Activated CD4-positive, alpha-beta memory T cell treated with anti-CD3 and anti-CD28 coated beads for 36 hours (primary cell): ENCODE measurements around the gene CERS5. TPM values are rescaled to one million over a fixed set of nuclear protein-coding genes. Genes with fewer than 3 reads are reported as not detected.
A peak's percentile ranks its signal among the peaks of the same experiment; 100 is the strongest.

ENCODE experiments used
- CTCF ChIA-PET: fragments of 350-600 bp; sonication (Branson Sonifier 250); formaldehyde crosslinking; loops from one replicate; lab custom pipeline; 2021; ENCODE audit warnings: antibody characterized with exemption, inconsistent platforms; lab: Charles Lee
- POLR2A ChIA-PET: fragments of 350-600 bp; sonication (Branson Sonifier 250); formaldehyde crosslinking; loops from one replicate; lab custom pipeline; 2021; ENCODE audit warnings: antibody characterized with exemption; lab: Charles Lee
- DNase-seq: peaks from one replicate; pipeline ENCODE4 v3.0.0-alpha.2; 2020
- H3K27ac Mint-ChIP-seq: one replicate; pipeline ENCODE4 v1.8.0; 2021; ENCODE audit warnings: mixed read lengths
- H3K27me3 Mint-ChIP-seq: one replicate; pipeline ENCODE4 v1.8.0; 2021; ENCODE audit warnings: mixed read lengths
- H3K36me3 Mint-ChIP-seq: one replicate; pipeline ENCODE4 v1.8.0; 2021; ENCODE audit warnings: mixed read lengths
- H3K4me1 Mint-ChIP-seq: one replicate; pipeline ENCODE4 v1.8.0; 2021; ENCODE audit warnings: low read depth, mixed read lengths
- H3K4me3 Mint-ChIP-seq: one replicate; pipeline ENCODE4 v1.8.0; 2021; ENCODE audit warnings: mild to moderate bottlenecking, mixed read lengths
- H3K9me3 Mint-ChIP-seq: one replicate; pipeline ENCODE4 v1.8.0; 2021; ENCODE audit warnings: mixed read lengths
- intact Hi-C: fragments of 100-400 bp; cut with micrococcal nuclease; formaldehyde crosslinking; loops from one replicate; pipeline ENCODE4 v1.15.1; 2023
- total RNA-seq, 2 experiments: library from RNA; stranded (reverse); gene quantifications; one replicate each; pipeline ENCODE4 v1.2.3, GENCODE V29; 2021

Gene CERS5
- total RNA-seq, 2 experiments from 2014 or later: 59.5 to 63.0 TPM

DNA sequence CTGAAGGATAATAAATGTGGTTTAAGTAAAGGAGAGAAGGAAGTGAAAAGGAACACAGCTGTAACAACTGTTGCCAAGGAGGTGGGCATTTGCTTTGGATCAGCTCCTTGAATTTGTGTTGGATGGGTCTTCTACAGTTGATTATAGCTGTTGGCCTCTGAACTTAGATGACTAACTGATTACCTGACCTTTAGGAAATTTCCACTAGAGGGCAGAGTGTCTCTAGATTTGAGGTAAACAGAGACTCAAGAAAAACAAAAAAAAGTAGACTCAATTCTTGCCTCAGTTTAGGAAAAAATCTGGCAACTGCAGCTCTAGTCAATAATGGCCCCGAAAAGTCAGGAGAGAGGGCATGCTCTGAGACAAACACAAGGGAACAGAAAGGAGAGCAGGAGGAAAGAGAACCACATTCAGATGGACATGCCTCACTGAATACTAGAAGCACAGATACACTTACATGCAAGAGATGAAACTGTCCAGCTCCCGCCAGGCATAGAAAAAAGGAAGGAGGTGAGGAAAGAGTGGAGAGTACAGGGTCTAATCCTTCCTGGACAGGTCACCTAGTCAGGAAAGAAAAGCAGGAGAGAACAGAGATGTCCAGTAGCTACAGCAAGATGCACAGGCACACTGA is 34.5 kb downstream of the CERS5 start:
- H3K9me3 Mint-ChIP-seq: no peaks in the 10 kb centered on the region
- no peaks in the 10 kb centered on the region for H3K27me3 Mint-ChIP-seq
- no peak for DNase-seq
- peak overlapping the region; percentile 55 for H3K27ac Mint-ChIP-seq
- intact Hi-C loops: loop anchor here (1.0 kb wide), 1 partner anchor 43 kb away; no protein-coding TSS in a partner anchor
- CTCF ChIA-PET: interaction anchor here (0.6 to 10.0 kb wide), 44 partner anchors 9 to 932 kb away, joined by 3 to 128 read pairs (median 5); partner anchors contain the start of genes CERS5 and COX14
- peaks cover 39% of the 10 kb centered on the region for H3K36me3 Mint-ChIP-seq
- no peak overlapping the region for H3K4me3 Mint-ChIP-seq
- POLR2A ChIA-PET: interaction anchor here (0.5 kb wide), 1 partner anchor 8 kb away, joined by 3 read pairs; no protein-coding TSS in a partner anchor
- H3K4me1 Mint-ChIP-seq: peaks cover 6% of the 10 kb centered on the region

DNA sequence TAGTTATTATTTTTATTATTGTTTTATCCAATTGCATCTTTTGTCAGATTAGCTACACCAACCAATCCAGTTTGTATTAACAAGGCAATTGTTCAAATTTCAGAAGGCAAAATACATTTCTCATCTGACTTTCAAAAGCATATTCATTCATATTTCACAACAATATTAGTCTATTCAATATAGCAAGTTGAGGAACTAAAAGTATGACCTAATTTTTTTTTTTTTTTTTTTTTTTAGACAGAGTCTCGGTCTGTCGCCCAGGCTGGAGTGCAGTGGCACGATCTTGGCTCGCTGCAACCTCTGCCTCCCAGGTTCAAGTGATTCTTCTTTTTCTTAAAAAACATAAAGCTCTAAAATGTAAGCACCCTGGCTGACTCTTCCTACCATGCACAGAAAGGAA is 37.9 kb downstream of the CERS5 start:
- peaks cover 35% of the 10 kb centered on the region for H3K36me3 Mint-ChIP-seq
- no peak overlapping the region for H3K4me3 Mint-ChIP-seq
- POLR2A ChIA-PET: interaction anchor here (0.7 to 2.6 kb wide), 2 partner anchors 17 to 1054 kb away, joined by 3 to 12 read pairs; partner anchors contain the start of gene COX14
- H3K27ac Mint-ChIP-seq: no peak overlapping the region
- DNase-seq: no peak
- H3K4me1 Mint-ChIP-seq: peaks cover 15% of the 10 kb centered on the region
- CTCF ChIA-PET: interaction anchor here (0.6 to 10.0 kb wide), 6 partner anchors 9 to 162 kb away, joined by 3 to 128 read pairs (median 6); partner anchors contain the start of gene COX14
- no peaks in the 10 kb centered on the region for H3K9me3 Mint-ChIP-seq
- intact Hi-C loops: no loop called here
- no peaks in the 10 kb centered on the region for H3K27me3 Mint-ChIP-seq

DNA sequence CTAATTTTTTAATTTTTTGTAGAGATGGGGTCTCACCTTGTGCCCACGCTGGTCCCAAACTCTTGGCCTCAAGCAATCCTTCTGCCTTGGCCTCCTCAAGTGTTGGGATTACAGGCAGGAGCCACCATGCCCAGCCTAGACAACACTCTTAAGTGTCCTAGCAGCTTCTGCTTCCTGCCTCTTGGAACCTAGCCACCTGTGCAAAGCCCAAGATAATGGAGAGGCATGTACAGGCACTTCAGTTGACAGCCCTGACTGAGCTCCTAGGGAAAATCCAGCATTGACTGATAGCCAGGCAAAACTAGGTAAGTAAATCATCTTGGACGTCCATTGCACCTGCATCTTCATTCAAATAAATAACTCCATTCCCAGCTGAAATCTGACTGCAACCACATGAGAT is 39.6 kb downstream of the CERS5 start:
- H3K27me3 Mint-ChIP-seq: no peaks in the 10 kb centered on the region
- no peak overlapping the region for H3K27ac Mint-ChIP-seq
- no peak for DNase-seq
- no peaks in the 10 kb centered on the region for H3K9me3 Mint-ChIP-seq
- CTCF ChIA-PET: interaction anchor here (2.2 to 10.0 kb wide), 2 partner anchors 14 to 48 kb away, joined by 8 to 128 read pairs; partner anchors contain the start of gene COX14
- POLR2A ChIA-PET: interaction anchor here (2.6 kb wide), 1 partner anchor 16 kb away, joined by 12 read pairs; the partner anchor contains the start of gene COX14
- peaks cover 14% of the 10 kb centered on the region for H3K4me1 Mint-ChIP-seq
- intact Hi-C loops: no loop called here
- peaks cover 33% of the 10 kb centered on the region for H3K36me3 Mint-ChIP-seq
- H3K4me3 Mint-ChIP-seq: no peak overlapping the region

DNA sequence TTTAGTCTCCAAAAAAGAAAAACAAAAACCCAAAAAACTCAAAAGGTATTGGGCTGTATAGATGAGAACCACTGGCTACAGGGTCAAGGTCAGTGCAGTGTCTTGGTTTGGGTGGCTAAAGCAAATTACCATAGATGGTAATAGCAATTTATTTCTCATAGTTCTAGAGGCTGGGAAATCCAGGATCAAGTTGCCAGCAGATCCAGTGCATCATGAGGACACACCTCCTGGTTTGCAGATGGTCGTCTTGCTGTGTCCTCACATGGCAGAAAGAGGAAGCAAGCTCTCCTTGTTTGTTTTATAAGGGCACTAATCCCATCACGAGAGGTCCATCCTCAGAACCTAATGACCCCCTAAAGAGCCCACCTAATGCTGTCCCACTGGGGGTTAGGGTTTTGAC is 44.0 kb downstream of the CERS5 start:
- Mint-ChIP-seq H3K27me3 (no peaks in the 10 kb centered on the region), H3K36me3 (peaks cover 20% of the 10 kb centered on the region), H3K9me3 (no peaks in the 10 kb centered on the region), H3K4me1 (peaks cover 14% of the 10 kb centered on the region), H3K4me3 (no peak overlapping the region), H3K27ac (no peak overlapping the region)
- POLR2A ChIA-PET: interaction anchor here (0.6 to 1.5 kb wide), 2 partner anchors 11 to 290 kb away, joined by 3 to 5 read pairs; partner anchors contain the start of gene COX14
- CTCF ChIA-PET: interaction anchor here (1.2 to 2.4 kb wide), 3 partner anchors 9 to 53 kb away, joined by 3 to 13 read pairs (median 4); no protein-coding TSS in a partner anchor
- intact Hi-C loops: no loop called here
- no peak for DNase-seq

DNA sequence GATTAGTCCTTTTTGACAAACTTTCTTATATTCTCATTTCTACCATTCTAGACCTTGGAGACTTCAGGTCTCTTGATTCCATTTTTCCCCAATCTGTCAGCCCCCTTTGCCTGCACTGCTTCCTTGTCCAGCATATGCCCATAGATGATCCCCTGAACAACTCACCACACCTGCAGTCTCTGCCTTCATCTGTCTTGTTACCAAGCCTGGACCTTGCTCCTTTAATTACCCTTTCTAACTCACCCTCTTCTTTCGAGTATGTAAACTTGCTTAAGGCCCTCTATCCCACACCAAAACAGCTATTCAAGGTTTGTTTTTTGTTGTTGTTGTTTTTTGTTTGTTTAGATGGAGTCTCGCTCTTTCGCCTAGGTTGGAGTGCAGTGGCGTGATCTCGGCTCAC is 45.5 kb downstream of the CERS5 start:
- peaks cover 13% of the 10 kb centered on the region for H3K36me3 Mint-ChIP-seq
- DNase-seq: no peak
- POLR2A ChIA-PET: interaction anchor here (1.5 kb wide), 1 partner anchor 10 kb away, joined by 5 read pairs; the partner anchor contains the start of gene COX14
- CTCF ChIA-PET: interaction anchor here (1.7 to 3.0 kb wide), 2 partner anchors 10 to 11 kb away, joined by 5 to 21 read pairs; partner anchors contain the start of gene COX14
- no peaks in the 10 kb centered on the region for H3K27me3 Mint-ChIP-seq
- H3K9me3 Mint-ChIP-seq: no peaks in the 10 kb centered on the region
- intact Hi-C loops: no loop called here
- H3K4me1 Mint-ChIP-seq: peaks cover 21% of the 10 kb centered on the region
- H3K27ac Mint-ChIP-seq: no peak overlapping the region
- no peak overlapping the region for H3K4me3 Mint-ChIP-seq

DNA sequence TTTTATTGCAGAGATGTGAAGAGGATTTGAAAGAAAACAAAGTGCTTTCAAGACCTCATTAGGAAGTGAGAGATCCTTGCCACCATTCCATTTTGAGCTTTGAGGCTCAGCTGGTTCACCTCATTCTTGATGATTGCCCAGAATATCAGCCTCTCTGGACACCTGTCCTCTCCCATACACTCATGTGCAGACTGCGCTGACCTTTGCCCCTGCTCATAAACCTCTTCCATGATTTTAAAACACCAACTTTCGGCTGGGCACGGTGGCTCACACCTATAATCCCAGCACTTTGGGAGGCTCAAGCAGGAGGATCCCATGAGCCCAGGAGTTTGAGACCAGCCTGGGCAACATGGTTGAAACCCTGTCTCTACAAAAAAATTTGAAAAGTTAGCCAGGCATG is 46.2 kb downstream of the CERS5 start:
- Mint-ChIP-seq H3K4me3 (no peak overlapping the region), H3K4me1 (peaks cover 27% of the 10 kb centered on the region), H3K27ac (no peak overlapping the region), H3K27me3 (no peaks in the 10 kb centered on the region), H3K36me3 (peaks cover 18% of the 10 kb centered on the region), H3K9me3 (no peaks in the 10 kb centered on the region)
- intact Hi-C loops: no loop called here
- CTCF ChIA-PET: interaction anchor here (1.2 to 3.0 kb wide), 3 partner anchors 8 to 11 kb away, joined by 4 to 21 read pairs (median 5); partner anchors contain the start of gene COX14
- no peak for DNase-seq
- POLR2A ChIA-PET: no interaction called here

DNA sequence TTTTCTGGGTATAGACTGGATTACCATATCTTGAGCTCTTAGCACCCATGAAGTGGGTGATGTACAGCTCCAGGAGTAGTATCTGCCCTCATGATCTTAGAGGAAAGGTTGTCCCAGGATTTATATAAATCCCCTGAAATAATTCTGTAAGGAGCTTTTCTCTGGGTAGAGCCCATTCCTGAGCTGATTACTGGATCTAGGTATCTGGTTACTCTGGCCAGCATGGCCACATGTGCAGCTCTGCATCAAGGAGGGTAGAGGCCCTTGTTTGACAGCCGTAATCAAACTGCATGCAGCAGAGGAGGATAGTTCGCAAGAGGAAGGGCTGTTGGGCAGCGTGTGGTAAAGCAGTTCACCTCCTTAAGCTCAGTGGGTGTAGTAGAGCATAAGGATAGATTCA is 46.6 kb downstream of the CERS5 start:
- no peaks in the 10 kb centered on the region for H3K9me3 Mint-ChIP-seq
- no peak overlapping the region for H3K4me3 Mint-ChIP-seq
- no peaks in the 10 kb centered on the region for H3K27me3 Mint-ChIP-seq
- peaks cover 28% of the 10 kb centered on the region for H3K4me1 Mint-ChIP-seq
- H3K27ac Mint-ChIP-seq: no peak overlapping the region
- intact Hi-C loops: no loop called here
- peaks cover 22% of the 10 kb centered on the region for H3K36me3 Mint-ChIP-seq
- DNase-seq: no peak
- CTCF ChIA-PET: interaction anchor here (1.2 to 3.0 kb wide), 3 partner anchors 9 to 12 kb away, joined by 4 to 21 read pairs (median 5); partner anchors contain the start of gene COX14
- POLR2A ChIA-PET: interaction anchor here (0.7 kb wide), 1 partner anchor 8 kb away, joined by 3 read pairs; the partner anchor contains the start of gene COX14

DNA sequence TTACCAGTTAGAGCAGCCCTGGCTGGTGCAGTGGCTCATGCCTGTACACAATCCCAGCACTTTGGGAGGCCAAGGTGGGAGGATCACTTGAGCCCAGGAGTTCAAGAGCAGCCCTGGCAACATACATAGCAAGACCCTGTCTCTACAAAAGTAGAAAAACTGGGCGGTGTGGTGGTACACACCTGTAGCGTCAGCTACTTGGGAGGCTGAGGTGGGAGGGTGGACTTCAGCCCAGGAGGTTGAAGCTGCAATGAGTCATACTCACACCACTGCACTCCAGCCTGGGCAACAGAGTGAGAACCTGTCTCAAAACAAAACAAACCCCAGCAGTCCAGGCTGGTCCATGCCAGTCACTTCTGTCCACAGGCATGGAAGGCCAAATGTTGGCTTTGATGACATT is 47.8 kb downstream of the CERS5 start:
- CTCF ChIA-PET: interaction anchor here (0.5 to 0.6 kb wide), 2 partner anchors 13 to 338 kb away, joined by 3 read pairs; no protein-coding TSS in a partner anchor
- no peaks in the 10 kb centered on the region for H3K27me3 Mint-ChIP-seq
- peaks cover 27% of the 10 kb centered on the region for H3K4me1 Mint-ChIP-seq
- intact Hi-C loops: loop anchor here (10.0 kb wide), 1 partner anchor 195 kb away; no protein-coding TSS in a partner anchor
- H3K4me3 Mint-ChIP-seq: no peak overlapping the region
- H3K27ac Mint-ChIP-seq: peak overlapping the region; percentile 45
- POLR2A ChIA-PET: no interaction called here
- H3K9me3 Mint-ChIP-seq: no peaks in the 10 kb centered on the region
- DNase-seq: no peak
- H3K36me3 Mint-ChIP-seq: peaks cover 25% of the 10 kb centered on the region

DNA sequence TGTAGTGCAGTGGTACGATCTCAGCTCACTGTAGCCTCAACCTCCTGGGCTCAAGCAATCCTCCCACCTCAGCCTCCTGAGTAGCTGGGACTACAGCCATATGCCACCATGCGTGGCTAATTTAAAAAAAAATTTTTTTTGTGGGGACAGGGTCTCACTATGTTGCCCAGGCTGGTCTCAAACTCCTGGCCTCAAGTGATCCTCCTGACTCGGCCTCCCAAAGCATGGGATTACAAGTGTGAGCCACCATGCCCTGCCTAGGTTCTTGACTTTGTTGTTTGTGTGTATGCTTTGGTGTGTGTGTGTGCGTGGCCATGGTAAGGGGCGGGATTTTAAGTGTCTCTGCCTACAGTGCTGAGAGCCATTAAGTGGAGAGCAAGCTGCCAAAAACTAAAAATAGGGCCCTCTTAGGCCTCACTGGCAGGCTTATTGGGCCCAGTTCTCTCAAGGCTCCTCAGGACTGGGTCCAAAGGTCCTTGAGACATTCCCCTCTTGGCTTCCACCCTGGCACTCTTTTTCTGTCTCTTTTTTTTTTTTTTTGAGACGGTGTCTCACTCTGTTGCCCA is 50.0 kb downstream of the CERS5 start:
- intact Hi-C loops: loop anchor here (10.0 kb wide), 1 partner anchor 198 kb away; no protein-coding TSS in a partner anchor
- no peak overlapping the region for H3K4me3 Mint-ChIP-seq
- H3K36me3 Mint-ChIP-seq: peaks cover 24% of the 10 kb centered on the region

DNA sequence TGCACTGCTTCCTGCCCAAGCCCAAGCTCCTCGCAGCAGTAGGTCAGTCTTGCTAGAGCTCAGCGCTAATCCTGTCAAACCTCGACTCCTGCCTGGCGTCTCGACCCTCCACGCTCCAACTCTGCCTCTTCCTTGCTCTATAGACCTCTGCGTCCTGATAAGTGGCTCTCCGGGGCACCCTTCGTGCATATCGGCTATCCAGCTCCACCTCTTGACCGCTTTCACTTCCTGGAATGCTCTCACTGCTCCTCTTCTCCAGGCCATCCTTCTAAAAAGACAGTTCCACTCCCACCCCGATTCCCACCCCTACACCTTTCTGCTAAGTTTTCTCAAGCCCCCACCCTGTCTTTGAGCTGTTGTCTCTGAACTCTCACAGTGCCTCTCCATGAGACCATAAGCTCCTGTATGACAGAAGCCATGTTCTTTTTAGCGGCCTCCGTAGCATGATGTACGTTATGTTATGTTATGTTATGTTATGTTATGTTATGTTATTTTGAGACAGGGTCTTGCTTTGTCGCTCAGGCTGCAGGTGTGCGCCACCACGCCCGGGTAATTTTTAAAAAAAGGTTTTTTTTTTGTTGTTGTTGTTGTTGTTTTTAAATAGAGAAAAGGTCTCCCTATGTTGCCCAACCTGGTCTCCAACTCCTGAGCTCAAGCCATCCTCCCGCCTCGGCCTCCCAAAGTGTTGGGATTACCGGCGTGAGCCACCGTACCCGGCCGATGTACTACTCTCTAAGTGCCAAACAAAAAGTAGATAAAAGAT is 54.5 kb downstream of the CERS5 start:
- peaks cover 18% of the 10 kb centered on the region for H3K36me3 Mint-ChIP-seq
- ChIA-PET POLR2A (interaction anchor here (0.6 to 4.1 kb wide), 21 partner anchors 8 to 371 kb away, joined by 3 to 34 read pairs (median 4); partner anchors contain the start of genes CERS5, GPD1, LARP4 and LIMA1), CTCF (interaction anchor here (1.0 to 9.4 kb wide), 30 partner anchors 11 to 818 kb away, joined by 3 to 138 read pairs (median 10); partner anchors contain the start of genes CERS5, GPD1, LARP4 and LIMA1)
- H3K27me3 Mint-ChIP-seq: no peaks in the 10 kb centered on the region
- H3K27ac Mint-ChIP-seq: peak overlapping the region; percentile 93
- peaks cover 43% of the 10 kb centered on the region for H3K4me1 Mint-ChIP-seq
- no peak for DNase-seq
- peak overlapping the region; percentile 92 for H3K4me3 Mint-ChIP-seq
- H3K9me3 Mint-ChIP-seq: no peaks in the 10 kb centered on the region
- intact Hi-C loops: loop anchor here (1.0 to 10.0 kb wide), 4 partner anchors 27 to 202 kb away; partner anchors contain the start of genes CERS5 and SMARCD1

More for the DNA sequence above, 50.0 kb downstream of the CERS5 start:
- ChIA-PET POLR2A (interaction anchor here (1.3 kb wide), 1 partner anchor 32 kb away, joined by 3 read pairs; the partner anchor contains the start of gene SMARCD1), CTCF (interaction anchor here (1.2 to 9.4 kb wide), 2 partner anchors 11 to 19 kb away, joined by 3 to 128 read pairs; no protein-coding TSS in a partner anchor)
- peak; percentile 6 for DNase-seq
- no peaks in the 10 kb centered on the region for H3K27me3 Mint-ChIP-seq
- H3K4me1 Mint-ChIP-seq: peaks cover 36% of the 10 kb centered on the region
- H3K9me3 Mint-ChIP-seq: no peaks in the 10 kb centered on the region
- no peak overlapping the region for H3K27ac Mint-ChIP-seq
